CD4-positive, alpha-beta T cell treated with Interleukin-21 for 1 hour (primary cell): Measurements from ENCODE around the gene FAM168A.
"Not testable (repeated sequence)": the region's sequence is repeated elsewhere in the genome, so short reads cannot be mapped to it uniquely, and the experiment has no call there.

Experiments
- DNase-seq: peaks from one replicate; pipeline ENCODE4 v3.0.0-alpha.2; 2020

FAM168A gene

GRCh38 chr11:73465023-73465675, 132.8 kb downstream of the FAM168A start:
- no peak for DNase-seq

GRCh38 chr11:73464347-73464746, 133.6 kb downstream of the FAM168A start:
- no peak for DNase-seq

- DNase-seq: no peak
Measured at GRCh38 chr11:73463359-73463758, 134.6 kb downstream of the FAM168A start.

- DNase-seq: peak; percentile 1
Measured at GRCh38 chr11:73461964-73462363, 135.9 kb downstream of the FAM168A start.

- no peak for DNase-seq
Measured at GRCh38 chr11:73461335-73461840, 136.5 kb downstream of the FAM168A start.

GRCh38 chr11:73458201-73458600, 139.7 kb downstream of the FAM168A start:
- DNase-seq: no peak

- DNase-seq: no peak
Measured at GRCh38 chr11:73454987-73455386, 142.9 kb downstream of the FAM168A start.

- no peak for DNase-seq
Measured at GRCh38 chr11:73453562-73453961, 144.3 kb downstream of the FAM168A start.

- no peak for DNase-seq
Measured at GRCh38 chr11:73452726-73453125, 145.2 kb downstream of the FAM168A start.

GRCh38 chr11:73451896-73452295, 146.0 kb downstream of the FAM168A start:
- no peak for DNase-seq

GRCh38 chr11:73446766-73447165, 151.1 kb downstream of the FAM168A start:
- no peak for DNase-seq

GRCh38 chr11:73445980-73446379, 151.9 kb downstream of the FAM168A start:
- no peak for DNase-seq

- DNase-seq: no peak
Measured at GRCh38 chr11:73439002-73439843, 158.7 kb downstream of the FAM168A start.

GRCh38 chr11:73436859-73437258, 161.1 kb downstream of the FAM168A start:
- not testable (repeated sequence) for DNase-seq

- no peak for DNase-seq
Measured at GRCh38 chr11:73431396-73431795, 166.5 kb downstream of the FAM168A start.

- no peak for DNase-seq
Measured at GRCh38 chr11:73430326-73430725, 167.6 kb downstream of the FAM168A start.

- no peak for DNase-seq
Measured at GRCh38 chr11:73429121-73429750, 168.7 kb downstream of the FAM168A start.

- DNase-seq: no peak
Measured at GRCh38 chr11:73428699-73429098, 169.2 kb downstream of the FAM168A start.

- DNase-seq: no peak
Measured at GRCh38 chr11:73428227-73428626, 169.7 kb downstream of the FAM168A start.

- no peak for DNase-seq
Measured at GRCh38 chr11:73426219-73426850, 171.6 kb downstream of the FAM168A start.

- no peak for DNase-seq
Measured at GRCh38 chr11:73425108-73425507, 172.8 kb downstream of the FAM168A start.

- DNase-seq: no peak
Measured at GRCh38 chr11:73423506-73423905, 174.4 kb downstream of the FAM168A start.

GRCh38 chr11:73422886-73423285, 175.0 kb downstream of the FAM168A start:
- no peak for DNase-seq
